ENCODE measurements around the gene NCK1. TPM values are rescaled to one million over a fixed set of nuclear protein-coding genes. Genes with fewer than 3 reads are reported as not detected.

Gene NCK1
- polyA plus RNA-seq, 1 experiment, result 11.7 TPM

DNA sequence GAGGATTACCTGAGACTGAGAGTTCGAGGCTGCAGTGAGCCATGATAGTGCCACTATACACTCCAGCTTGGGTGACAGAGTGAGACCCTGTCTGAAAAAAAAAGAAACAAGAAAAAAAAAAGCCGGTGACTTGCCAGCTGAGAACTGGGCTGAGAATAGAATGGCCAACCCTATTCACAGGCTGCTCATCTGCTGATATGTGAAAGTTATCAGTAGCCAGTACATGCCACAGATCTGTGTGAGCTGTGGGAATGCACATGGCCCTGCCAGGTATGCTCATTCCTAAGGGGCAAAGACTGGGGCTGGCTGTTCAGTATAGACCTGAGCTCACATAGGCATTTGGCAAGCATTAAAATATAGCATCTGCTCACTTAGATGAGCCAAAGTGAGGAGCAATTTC, 126.6 kb downstream of the NCK1 start:
- Histone ChIP-seq H3K4me3 (ENCODE audit: low read depth, low read length) (no peak overlapping the region), H3K27me3 (ENCODE audit: control insufficient read depth, insufficient read depth, low read length) (no peaks in the 10 kb centered on the region), H3K36me3 (ENCODE audit: control insufficient read depth, insufficient read depth, low read length) (no peaks in the 10 kb centered on the region)
- CTCF ChIA-PET, result no interaction called here
- DNase-seq (ENCODE audit: low read depth), result no peak
- TF ChIP-seq, protein P1, sequence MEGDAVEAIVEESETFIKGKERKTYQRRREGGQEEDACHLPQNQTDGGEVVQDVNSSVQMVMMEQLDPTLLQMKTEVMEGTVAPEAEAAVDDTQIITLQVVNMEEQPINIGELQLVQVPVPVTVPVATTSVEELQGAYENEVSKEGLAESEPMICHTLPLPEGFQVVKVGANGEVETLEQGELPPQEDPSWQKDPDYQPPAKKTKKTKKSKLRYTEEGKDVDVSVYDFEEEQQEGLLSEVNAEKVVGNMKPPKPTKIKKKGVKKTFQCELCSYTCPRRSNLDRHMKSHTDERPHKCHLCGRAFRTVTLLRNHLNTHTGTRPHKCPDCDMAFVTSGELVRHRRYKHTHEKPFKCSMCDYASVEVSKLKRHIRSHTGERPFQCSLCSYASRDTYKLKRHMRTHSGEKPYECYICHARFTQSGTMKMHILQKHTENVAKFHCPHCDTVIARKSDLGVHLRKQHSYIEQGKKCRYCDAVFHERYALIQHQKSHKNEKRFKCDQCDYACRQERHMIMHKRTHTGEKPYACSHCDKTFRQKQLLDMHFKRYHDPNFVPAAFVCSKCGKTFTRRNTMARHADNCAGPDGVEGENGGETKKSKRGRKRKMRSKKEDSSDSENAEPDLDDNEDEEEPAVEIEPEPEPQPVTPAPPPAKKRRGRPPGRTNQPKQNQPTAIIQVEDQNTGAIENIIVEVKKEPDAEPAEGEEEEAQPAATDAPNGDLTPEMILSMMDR (IDR thresholded peaks at IDR 0.05; ENCODE audit: insufficient read depth, low read depth, low read length), result no peak
- POLR2A ChIA-PET, result no interaction called here

DNA sequence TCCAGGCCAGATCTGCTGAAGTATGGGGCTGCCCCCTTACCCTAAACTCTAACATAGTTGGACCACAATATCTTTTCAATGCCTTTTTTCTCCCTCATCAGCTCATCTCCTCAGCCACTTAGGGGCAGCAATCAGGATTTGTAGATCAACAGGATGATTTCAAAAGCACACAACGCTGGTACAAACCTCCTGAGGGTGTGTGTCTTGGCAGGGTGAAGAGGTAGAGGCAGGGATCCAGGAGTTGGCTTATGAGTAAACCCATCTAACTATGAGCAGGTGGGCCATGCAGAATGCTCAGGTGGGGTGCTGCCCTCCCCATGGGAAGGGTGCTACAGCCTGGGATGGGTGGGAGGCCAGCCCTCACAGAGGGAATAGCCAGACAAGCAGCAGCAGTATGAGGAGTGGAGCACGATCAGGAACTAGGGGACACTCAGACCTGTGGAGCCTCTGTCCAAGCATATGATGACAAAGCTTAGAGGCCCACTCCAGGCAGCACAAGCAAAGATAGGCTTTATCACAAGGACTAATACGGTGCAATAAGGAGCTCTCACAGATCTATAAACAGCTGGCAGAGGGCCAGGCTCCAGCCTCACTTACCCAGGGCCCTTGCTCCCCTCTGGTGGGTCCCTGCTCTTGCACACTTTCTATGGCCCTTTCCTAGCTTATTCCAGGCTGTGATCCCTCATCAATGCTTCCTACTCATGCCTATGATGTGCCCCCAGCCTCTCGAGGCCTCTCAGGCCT, 127.9 kb downstream of the NCK1 start:
- Histone ChIP-seq H3K4me3 (ENCODE audit: low read depth, low read length) (no peak overlapping the region), H3K36me3 (ENCODE audit: control insufficient read depth, insufficient read depth, low read length) (no peaks in the 10 kb centered on the region), H3K27me3 (ENCODE audit: control insufficient read depth, insufficient read depth, low read length) (no peaks in the 10 kb centered on the region)
- POLR2A ChIA-PET, result no interaction called here
- CTCF ChIA-PET, result no interaction called here
- DNase-seq (ENCODE audit: low read depth), result no peak
- TF ChIP-seq, protein P1 (IDR thresholded peaks at IDR 0.05; ENCODE audit: insufficient read depth, low read depth, low read length), result no peak

DNA sequence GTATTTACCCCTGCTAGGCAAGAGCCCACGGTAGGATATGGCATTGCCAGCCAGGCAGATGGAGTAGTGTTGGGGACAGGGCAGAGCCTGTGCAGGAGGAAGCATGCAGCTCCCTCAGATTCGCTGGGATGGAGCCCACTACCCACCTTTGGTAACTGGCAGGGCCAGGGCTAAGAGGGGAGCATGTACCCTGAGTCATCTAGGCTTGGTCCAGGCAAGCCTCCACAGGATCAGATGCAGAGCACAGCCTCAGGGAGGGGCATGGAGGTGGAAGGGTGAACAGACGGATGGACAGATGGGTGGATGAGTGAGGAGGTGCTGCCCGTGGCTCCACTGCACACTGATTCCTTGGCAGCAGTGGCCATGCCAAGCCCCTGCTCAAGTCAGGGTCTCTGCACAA, 128.8 kb downstream of the NCK1 start:
- TF ChIP-seq, protein P1 (IDR thresholded peaks at IDR 0.05; ENCODE audit: insufficient read depth, low read depth, low read length), result no peak
- CTCF ChIA-PET, result no interaction called here

DNA sequence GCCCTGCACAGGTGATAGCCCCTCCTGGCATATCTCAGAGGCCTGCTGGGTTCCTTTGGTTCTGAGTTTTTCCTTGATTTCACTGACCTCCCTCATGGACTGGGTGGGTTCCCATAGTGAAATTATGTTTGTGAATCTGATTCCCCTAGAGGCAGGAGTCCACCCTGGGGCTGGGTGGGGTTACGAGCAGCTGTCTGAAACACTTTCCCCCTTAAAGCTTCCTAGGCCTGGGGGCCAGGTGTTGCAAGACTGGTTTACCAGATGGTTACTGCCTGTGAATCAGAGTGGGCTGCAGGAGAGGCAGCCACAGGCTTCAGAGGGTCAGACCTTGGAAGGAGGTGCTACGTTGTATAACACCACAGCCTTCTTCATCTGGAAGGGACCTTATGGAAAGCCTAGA, 130.1 kb downstream of the NCK1 start:
- ChIA-PET CTCF (no interaction called here), POLR2A (no interaction called here)
- H3K27me3 ChIP-seq (ENCODE audit: control insufficient read depth, insufficient read depth, low read length), result no peaks in the 10 kb centered on the region
- TF ChIP-seq, protein P1 (IDR thresholded peaks at IDR 0.05; ENCODE audit: insufficient read depth, low read depth, low read length), result no peak
- H3K4me3 ChIP-seq (ENCODE audit: low read depth, low read length), result no peak overlapping the region
- H3K36me3 ChIP-seq (ENCODE audit: control insufficient read depth, insufficient read depth, low read length), result no peaks in the 10 kb centered on the region
- DNase-seq (ENCODE audit: low read depth), result no peak

More for the DNA sequence above, 128.8 kb downstream of the NCK1 start:
- H3K4me3 ChIP-seq (ENCODE audit: low read depth, low read length), result no peak overlapping the region
- H3K36me3 ChIP-seq (ENCODE audit: control insufficient read depth, insufficient read depth, low read length), result no peaks in the 10 kb centered on the region
- DNase-seq (ENCODE audit: low read depth), result no peak
- H3K27me3 ChIP-seq (ENCODE audit: control insufficient read depth, insufficient read depth, low read length), result no peaks in the 10 kb centered on the region
- POLR2A ChIA-PET, result no interaction called here

DNA sequence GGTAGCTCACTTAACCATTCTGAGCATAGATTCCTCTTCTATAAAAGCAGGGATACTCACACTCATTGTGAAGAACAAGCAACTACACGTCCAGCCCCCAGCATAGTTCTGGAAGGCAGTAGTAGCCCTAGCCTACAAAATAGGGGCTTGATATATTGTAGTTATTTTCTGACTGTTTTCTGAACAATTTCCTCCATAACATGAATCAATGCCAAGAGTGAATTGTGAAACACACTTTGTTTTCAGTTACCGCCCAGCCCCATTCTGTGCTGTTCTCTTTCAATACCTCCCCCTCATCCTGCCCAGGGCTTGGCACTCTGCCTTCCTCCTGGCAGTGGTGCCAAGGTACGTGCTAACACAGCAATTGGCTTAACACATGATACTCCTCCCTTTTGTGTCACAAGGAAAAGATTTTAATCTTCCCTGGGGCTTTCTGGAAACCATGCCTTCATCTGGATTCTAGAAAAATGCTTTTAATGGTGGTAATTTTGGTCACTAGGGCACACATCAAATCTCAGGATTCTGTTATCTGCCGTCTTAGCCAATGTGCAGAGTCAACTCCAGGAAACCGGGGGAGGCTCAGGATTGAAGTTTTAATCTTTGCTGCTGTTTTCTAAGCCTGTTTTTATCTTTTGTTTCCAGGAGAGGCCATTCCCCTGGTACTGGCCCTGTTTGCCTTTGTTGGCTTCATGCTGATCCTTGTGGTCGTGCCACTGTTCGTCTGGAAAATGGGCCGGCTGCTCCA, 132.9 kb downstream of the NCK1 start:
- CTCF ChIA-PET, result interaction anchor here (0.6 kb wide), 1 partner anchor 20 kb away, joined by 3 read pairs; no protein-coding TSS in a partner anchor
- Histone ChIP-seq H3K27me3 (ENCODE audit: control insufficient read depth, insufficient read depth, low read length) (no peaks in the 10 kb centered on the region), H3K36me3 (ENCODE audit: control insufficient read depth, insufficient read depth, low read length) (no peaks in the 10 kb centered on the region), H3K4me3 (ENCODE audit: low read depth, low read length) (no peak overlapping the region)
- TF ChIP-seq, protein P1 (IDR thresholded peaks at IDR 0.05; ENCODE audit: insufficient read depth, low read depth, low read length), result no peak
- DNase-seq (ENCODE audit: low read depth), result peak; percentile 81
- POLR2A ChIA-PET, result no interaction called here

All from BJ (cell line).